GM15510 (cell line): ENCODE data around the gene HS3ST4.

Experiments
- POLR2A ChIP-seq: IDR thresholded peaks from 3 replicates; pipeline ENCODE4 v1.6.1; 2011; ENCODE audit warnings: borderline replicate concordance; ENCODE audit not compliant: insufficient read length; ENCODE audit errors: extremely low read depth

HS3ST4 gene

GRCh38 chr16:25952983-25953382 lies 261.2 kb downstream of the HS3ST4 start:
- no peak for TF ChIP-seq POLR2A

GRCh38 chr16:25957707-25958106 lies 265.9 kb downstream of the HS3ST4 start:
- no peak for TF ChIP-seq POLR2A

DNA sequence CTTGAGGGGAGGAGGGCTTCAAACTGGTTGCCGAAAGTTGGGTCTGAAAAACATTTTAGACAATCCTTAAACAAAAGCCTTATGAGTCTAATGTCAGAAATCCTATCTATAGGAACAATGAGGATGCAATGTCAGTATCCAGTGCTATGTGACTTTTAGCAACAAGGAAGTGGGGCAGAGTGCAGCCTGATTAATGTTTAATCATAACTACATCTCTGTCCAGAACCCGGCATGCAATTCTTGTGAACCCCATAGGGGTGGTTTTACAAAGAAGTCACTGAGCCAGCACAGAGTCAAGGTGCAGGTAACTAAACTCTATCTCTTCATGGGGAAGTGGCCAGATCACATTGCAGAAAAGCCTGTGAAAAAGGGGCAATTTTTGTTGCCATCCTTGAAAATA lies 267.5 kb downstream of the HS3ST4 start:
- TF ChIP-seq POLR2A, result no peak

DNA sequence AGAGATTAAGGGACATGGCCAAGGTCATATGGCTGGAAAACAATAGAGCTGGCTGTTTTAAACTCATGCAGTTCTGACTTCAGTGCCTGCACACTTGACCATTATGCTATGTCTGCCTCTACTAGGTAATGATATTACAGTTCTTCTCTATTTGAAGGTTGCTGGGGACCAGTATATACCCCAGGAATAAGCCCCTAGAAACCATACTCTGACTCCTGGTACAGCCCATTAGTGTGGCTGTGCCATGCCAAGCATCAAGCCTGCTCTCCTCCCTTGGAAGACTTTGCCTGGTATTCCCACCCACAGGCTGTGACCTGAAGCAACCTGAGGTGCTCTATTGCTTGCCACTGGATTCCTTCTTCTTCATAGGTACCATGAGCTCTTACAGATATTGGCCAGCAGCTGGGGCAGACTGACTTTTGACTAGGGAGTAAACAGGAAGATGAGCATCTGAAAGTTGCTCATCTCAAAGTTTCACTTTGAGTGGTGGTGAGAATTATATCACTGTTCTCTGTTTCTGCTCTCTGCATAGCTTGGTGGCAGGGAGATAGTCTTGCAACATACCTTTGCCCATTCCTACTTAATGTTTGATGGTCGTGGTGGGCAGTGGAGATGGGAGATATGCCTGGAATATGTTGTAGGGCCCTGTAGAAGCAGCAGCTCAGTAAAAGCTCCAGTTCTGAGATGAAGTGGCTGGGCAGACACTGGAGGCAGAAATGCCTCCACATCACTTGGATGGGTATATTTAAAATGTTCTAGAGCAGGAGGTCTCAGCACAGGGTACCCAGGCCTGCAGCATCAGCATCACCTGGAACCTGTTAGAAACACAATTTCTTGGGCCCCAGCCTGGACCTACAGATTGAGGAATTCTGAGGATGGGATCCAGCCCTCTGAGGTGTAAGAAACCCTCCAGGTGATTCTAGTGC lies 274.7 kb downstream of the HS3ST4 start:
- TF ChIP-seq POLR2A, result no peak

DNA sequence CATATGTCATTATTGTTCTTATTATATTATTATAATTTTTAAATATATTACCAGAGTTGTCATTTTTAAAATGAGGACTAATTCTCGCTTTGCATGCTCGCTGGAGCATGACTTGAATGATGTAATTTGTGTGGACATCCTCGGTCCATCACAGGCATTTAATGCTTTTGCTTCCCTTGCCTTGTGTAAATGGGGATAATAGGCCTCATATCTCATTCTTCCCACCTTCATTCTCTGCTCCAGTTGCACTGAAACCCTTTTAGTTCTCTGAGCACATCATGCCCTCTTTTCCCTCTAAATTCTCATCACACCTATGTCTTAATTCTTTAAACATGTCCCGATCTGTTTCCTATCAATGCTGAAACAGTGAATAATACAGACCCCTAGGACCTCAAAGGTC lies 285.4 kb downstream of the HS3ST4 start:
- TF ChIP-seq POLR2A, result no peak

DNA sequence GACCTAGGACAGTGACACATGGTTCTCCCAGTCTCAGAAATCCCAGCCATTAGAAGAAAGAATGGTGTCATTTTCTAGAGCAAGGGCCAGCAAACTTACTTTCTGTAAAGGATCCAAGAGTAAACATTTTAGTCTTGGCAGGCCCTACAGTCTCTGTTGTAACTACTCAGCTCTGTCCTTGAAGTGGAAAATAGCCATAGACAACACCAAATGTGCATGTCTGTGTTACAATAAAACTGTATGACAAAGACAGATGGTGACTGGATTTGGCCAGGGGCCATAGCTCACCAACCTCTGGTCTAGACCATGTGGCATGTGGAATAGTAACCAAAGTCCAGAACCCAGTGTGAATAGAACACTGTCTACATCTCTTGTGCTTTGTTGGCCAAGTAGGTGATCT lies 286.5 kb downstream of the HS3ST4 start:
- TF ChIP-seq POLR2A, result no peak

DNA sequence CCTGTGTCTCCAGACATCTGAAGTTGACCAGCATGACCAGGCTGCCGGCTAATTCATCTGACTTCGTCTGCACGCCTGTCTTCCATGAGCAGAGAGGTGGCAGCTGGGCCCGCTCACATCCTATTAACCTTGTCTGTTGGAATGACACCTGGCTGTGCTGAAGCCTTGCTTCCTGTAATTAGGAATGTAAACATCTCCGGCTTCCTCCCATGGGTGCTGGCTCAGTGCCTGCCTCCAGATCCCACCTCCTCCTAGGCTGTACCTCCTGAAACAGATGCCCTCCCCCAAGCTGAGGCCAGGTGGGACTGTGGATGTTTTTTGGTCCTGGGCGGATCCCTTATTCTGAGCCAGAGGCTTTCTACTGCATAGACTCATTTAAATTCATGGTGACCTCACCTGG lies 296.3 kb downstream of the HS3ST4 start:
- TF ChIP-seq POLR2A, result no peak

DNA sequence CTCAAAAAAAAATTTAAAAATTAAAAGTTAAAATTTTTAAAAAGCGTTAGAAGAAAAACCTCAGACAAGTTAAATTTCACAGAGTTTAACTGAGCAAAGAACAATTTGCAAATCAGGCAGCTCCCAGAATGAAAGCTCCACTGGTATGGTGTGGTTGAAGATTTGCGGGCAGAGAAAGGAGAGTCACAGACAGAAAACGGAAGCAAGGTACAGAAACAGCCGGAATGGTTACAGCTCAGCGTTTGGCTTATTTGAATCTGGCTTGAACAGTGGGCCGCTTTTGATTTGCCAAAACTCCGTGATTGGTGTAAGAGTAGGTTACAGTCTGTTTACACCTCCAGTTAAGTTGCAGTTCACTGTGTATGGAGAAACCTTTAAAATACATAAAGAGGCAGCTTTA lies 297.1 kb downstream of the HS3ST4 start:
- TF ChIP-seq POLR2A, result no peak

DNA sequence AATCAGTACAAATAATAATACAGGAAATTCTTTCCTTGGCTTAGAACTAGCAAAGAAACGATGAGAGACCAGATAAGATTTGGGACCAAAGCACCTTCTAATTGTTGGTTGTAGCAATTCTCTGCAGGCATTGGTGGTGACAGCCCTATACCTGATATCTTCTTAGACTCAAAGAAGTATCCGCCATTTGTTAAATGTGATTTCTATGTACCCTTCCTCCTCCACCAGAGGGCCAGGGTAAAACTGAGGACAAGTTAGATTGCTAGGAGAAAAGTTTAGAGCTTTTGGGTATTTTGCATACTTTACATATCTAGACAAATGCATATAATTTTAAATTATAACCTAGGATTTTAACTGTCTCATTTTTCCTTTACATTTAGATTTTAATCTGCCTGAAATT lies 304.3 kb downstream of the HS3ST4 start:
- TF ChIP-seq POLR2A, result no peak

DNA sequence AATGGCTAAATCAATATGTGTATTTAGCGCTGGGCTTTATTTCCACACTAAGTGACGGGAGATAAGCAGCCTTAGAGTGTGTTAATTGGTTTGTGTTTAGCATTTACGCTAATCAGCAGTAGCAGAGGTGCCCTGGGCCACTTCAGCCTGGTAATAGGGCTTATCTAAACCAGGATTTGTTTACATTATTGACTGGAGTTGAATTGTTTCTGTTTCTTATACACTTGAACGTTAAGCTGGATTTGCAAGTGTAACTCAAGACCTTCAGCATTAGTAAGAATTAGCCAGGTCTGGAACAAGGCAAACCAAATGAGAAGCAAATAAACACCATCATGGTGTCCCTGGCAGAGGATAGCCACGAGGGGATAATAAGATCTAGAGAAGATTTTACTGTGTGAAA lies 313.6 kb downstream of the HS3ST4 start:
- no peak for TF ChIP-seq POLR2A

DNA sequence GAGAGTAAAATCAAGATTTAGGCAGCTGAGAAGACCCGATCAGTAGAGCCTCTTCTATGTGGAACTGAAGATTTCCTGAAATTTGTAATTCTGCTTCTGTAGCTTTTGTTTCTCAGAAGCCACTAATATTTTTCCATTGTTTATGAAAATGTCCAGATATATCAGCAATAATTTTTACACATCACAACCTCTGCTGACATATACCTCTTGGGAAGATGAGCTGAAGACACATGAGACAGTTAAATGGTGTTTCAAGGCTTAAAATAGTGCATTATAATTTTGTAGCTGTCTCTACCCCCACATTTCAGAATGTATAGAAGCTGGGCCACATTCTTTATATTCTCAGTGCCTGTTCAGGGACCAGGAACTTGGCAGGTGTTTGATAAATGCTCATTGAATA lies 320.6 kb downstream of the HS3ST4 start:
- TF ChIP-seq POLR2A, result no peak

DNA sequence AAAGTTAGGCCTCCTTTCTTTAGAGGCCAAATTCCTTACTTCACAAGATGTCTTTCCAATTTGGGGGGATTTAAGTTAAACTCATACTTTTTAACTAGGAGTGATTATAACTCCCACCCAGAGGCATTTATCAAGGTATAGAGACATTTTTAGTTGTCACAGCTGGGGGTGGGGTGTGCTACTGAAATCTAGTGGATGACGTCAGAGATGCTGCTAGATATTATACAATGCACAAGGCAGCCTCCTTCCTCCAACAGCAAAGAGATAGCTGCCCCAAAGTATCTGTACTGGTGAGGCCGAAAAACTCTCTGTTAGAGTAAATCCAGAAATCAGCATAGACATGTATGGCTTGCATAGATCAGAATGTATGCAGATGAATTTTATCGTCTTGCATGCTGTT lies 324.0 kb downstream of the HS3ST4 start:
- TF ChIP-seq POLR2A, result no peak

DNA sequence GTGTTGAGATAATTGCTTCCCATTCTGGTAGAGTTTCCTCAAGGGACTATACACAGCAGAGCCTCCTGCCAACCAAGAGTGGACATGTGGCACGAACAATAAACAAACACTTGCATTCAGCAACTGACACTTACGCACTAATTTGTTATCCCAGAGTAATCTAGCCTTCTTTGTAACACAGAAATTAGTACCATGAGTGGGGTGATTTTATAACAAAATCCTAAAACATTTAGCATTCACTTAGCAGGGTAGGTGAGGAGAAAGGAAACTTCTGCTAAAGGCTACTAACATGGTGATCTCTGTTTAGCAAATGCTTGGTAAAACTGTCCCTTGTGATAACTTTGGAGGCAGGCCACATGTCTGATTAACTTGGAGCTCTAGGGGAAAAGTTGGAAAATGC lies 325.2 kb downstream of the HS3ST4 start:
- TF ChIP-seq POLR2A, result no peak

DNA sequence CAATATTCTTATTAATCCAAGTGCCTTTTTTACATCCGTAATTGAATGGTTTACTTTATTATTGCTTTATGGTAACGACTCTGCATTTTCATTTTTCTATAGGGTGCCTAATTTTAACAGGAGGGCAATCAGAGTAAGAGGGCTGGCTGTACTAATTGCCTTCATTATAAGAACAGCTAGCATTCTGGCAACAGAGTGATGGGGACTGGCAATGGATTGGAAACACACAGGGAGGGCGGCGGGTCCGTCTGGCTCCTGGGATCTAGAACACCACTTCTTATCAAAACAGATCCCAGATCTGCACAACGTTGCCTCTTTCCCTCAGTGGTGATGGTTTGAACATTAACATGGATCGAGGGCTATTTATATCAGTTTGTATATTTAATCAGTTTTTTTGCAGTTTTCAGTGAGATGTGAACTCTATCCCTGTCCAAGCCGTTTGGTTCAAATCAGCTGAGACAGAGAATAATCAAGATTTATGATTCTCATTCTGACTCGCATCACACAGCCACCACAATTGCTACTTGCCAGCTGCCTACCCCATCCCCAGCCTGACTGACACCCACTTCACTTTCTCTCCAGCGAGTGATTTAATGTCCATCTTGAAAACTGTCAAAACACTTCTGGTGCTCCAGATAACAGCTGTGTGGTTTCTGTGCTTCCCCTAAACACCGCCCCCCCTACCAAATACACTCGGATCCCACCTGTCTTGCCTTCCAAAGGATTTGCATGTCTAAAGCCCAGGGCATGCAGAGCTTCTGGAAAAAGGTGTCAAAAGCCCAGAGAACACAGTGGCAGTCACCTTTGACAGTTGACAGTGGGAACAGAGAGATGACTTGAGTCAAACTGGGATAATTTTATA lies 327.9 kb downstream of the HS3ST4 start:
- no peak for TF ChIP-seq POLR2A

GRCh38 chr16:26026709-26027450 lies 335.1 kb downstream of the HS3ST4 start:
- TF ChIP-seq POLR2A, result no peak
